H1 (cell line): ENCODE measurements around the gene DOCK9. TPM values are rescaled to one million over a fixed set of nuclear protein-coding genes. Genes with fewer than 3 reads are reported as not detected.

Experiments used
- CTCF ChIA-PET: fragments of 300-600 bp; sonication (Branson Sonifier 250); formaldehyde crosslinking; loops from one replicate; lab custom pipeline; 2021; ENCODE audit not compliant: partially characterized antibody; lab: Charles Lee
- POLR2A ChIA-PET: fragments of 300-600 bp; sonication (Branson Sonifier 250); formaldehyde crosslinking; loops from one replicate; lab custom pipeline; 2021; ENCODE audit warnings: inconsistent platforms; ENCODE audit not compliant: partially characterized antibody; lab: Charles Lee
- DNase-seq, 2 experiments: peaks; one replicate each; pipeline versions ENCODE4 v3.0.0 to v3.0.0-alpha.2; 2010 to 2022; ENCODE audit warnings: low spot score in 2 of 2, low read depth in 1 of 2, mixed read lengths in 1 of 2
- FAIRE-seq: peaks from 2 replicates; lab custom pipeline; 2011; peaks lifted over from hg19 to GRCh38; lab: Jason Lieb, UNC
- H2AFZ ChIP-seq: 2 replicates; pipeline ENCODE4 v1.8.1; 2012; ENCODE audit warnings: low read length, inconsistent platforms
- H2AK5ac ChIP-seq: 2 replicates; pipeline ENCODE4 v1.6.1; 2013; ENCODE audit warnings: low read depth, low read length
- H2BK120ac ChIP-seq: replicated peaks from 2 replicates; pipeline ENCODE3; 2013; ENCODE audit warnings: low read depth, low read length, inconsistent platforms
- H2BK12ac ChIP-seq: 2 replicates; pipeline ENCODE4 v1.6.1; 2013; ENCODE audit warnings: low read depth, low read length
- H2BK15ac ChIP-seq: 2 replicates; pipeline ENCODE4 v1.6.1; 2013; ENCODE audit warnings: low read length
- H2BK20ac ChIP-seq: 2 replicates; pipeline ENCODE4 v1.6.1; 2013; ENCODE audit warnings: low read length
- H2BK5ac ChIP-seq: 2 replicates; pipeline ENCODE4 v1.6.1; 2013; ENCODE audit warnings: low read depth, low read length
- H3K14ac ChIP-seq: 2 replicates; pipeline ENCODE4 v1.6.1; 2013; ENCODE audit warnings: inconsistent platforms; ENCODE audit not compliant: insufficient read length
- H3K18ac ChIP-seq: 2 replicates; pipeline ENCODE4 v1.6.1; 2013; ENCODE audit warnings: low read length; ENCODE audit errors: extremely low read depth
- H3K23ac ChIP-seq: 2 replicates; pipeline ENCODE4 v1.6.1; 2013; ENCODE audit warnings: inconsistent platforms; ENCODE audit not compliant: insufficient read length
- H3K23me2 ChIP-seq: 2 replicates; pipeline ENCODE4 v1.6.1; 2013; ENCODE audit warnings: low read depth, low read length
- H3K27ac ChIP-seq: 2 replicates; pipeline ENCODE4 v1.6.1; 2011; ENCODE audit warnings: low read depth, low read length, inconsistent platforms
- H3K27me3 ChIP-seq, 4 experiments: replicated peaks in 1 of 4; 1 replicate in 1 of 4; 2 replicates in 3 of 4; pipeline versions ENCODE4 v1.6.1 to v1.8.1; 2011 to 2013; ENCODE audit warnings: low read length in 3 of 4, mild to moderate bottlenecking in 3 of 4, inconsistent platforms in 2 of 4, mixed read lengths in 2 of 4, moderate library complexity in 1 of 4; ENCODE audit not compliant: control insufficient read depth in 3 of 4, insufficient read depth in 3 of 4; ENCODE audit errors: extremely low read depth in 1 of 4
- H3K36me3 ChIP-seq, 4 experiments: 2 replicates each; pipeline versions ENCODE4 v1.6.1 to v1.8.1; 2011 to 2013; ENCODE audit warnings: mild to moderate bottlenecking in 4 of 4, low read length in 3 of 4, moderate library complexity in 2 of 4, control low read depth in 1 of 4, inconsistent platforms in 1 of 4; ENCODE audit not compliant: insufficient read depth in 4 of 4, control insufficient read depth in 2 of 4
- H3K4ac ChIP-seq: replicated peaks from 2 replicates; pipeline ENCODE3; 2013; ENCODE audit warnings: low read length, low read depth, mixed read lengths, inconsistent platforms; ENCODE audit not compliant: insufficient read length
- H3K4me1 ChIP-seq, 4 experiments: replicated peaks in 1 of 4; 1 replicate in 1 of 4; 2 replicates in 3 of 4; pipeline versions ENCODE4 v1.6.1 to v1.8.1; 2011 to 2013; ENCODE audit warnings: low read length in 3 of 4, inconsistent platforms in 2 of 4, mixed read lengths in 1 of 4; ENCODE audit not compliant: insufficient read depth in 4 of 4, control insufficient read depth in 3 of 4
- H3K4me2 ChIP-seq, 2 experiments: 2 replicates each; pipeline versions ENCODE4 v1.6.1 to v1.8.1; 2011 to 2013; ENCODE audit warnings: low read depth in 2 of 2, low read length in 2 of 2, control low read depth in 1 of 2, inconsistent platforms in 1 of 2, mild to moderate bottlenecking in 1 of 2; ENCODE audit not compliant: insufficient read depth in 1 of 2
- H3K4me3 ChIP-seq, 4 experiments: fragments of 200-600, 300-600 bp in 1 of 4; sonication (generic), shearing (Covaris generic), sonication (Bioruptor Twin) in 1 of 4; 2 replicates each; pipeline versions ENCODE4 v1.5.1 to v1.8.1; 2011 to 2016; ENCODE audit warnings: low read length in 4 of 4, low read depth in 3 of 4, control low read depth in 2 of 4, inconsistent platforms in 2 of 4, mild to moderate bottlenecking in 2 of 4, mixed read lengths in 1 of 4, moderate library complexity in 1 of 4; ENCODE audit not compliant: insufficient read depth in 2 of 4; ENCODE audit errors: extremely low read depth in 1 of 4
- H3K56ac ChIP-seq: replicated peaks from 2 replicates; pipeline ENCODE3; 2013; ENCODE audit warnings: low read depth, mild to moderate bottlenecking, mixed read lengths, low read length, inconsistent platforms; ENCODE audit not compliant: insufficient read length
- H3K79me1 ChIP-seq: 2 replicates; pipeline ENCODE4 v1.6.1; 2013; ENCODE audit warnings: low read depth, low read length, control low read depth
- H3K79me2 ChIP-seq, 2 experiments: 2 replicates each; pipeline versions ENCODE4 v1.6.1 to v1.8.1; 2012 to 2013; ENCODE audit warnings: low read length in 2 of 2, mild to moderate bottlenecking in 2 of 2, inconsistent platforms in 1 of 2; ENCODE audit not compliant: insufficient read depth in 2 of 2, control insufficient read depth in 1 of 2
- H3K9ac ChIP-seq, 4 experiments: replicated peaks in 1 of 4; 1 replicate in 1 of 4; 2 replicates in 3 of 4; pipeline versions ENCODE4 v1.6.1 to v1.8.1; 2011 to 2013; ENCODE audit warnings: low read depth in 3 of 4, low read length in 3 of 4, control low read depth in 2 of 4, mild to moderate bottlenecking in 2 of 4, moderate library complexity in 2 of 4, inconsistent platforms in 1 of 4; ENCODE audit errors: extremely low read depth in 1 of 4
- H3K9me3 ChIP-seq, 2 experiments: 2 replicates each; pipeline versions ENCODE4 v1.6.1 to v1.8.1; 2012 to 2013; ENCODE audit warnings: mild to moderate bottlenecking in 2 of 2, moderate library complexity in 2 of 2, control low read depth in 1 of 2, inconsistent platforms in 1 of 2, low read depth in 1 of 2, low read length in 1 of 2, mixed read lengths in 1 of 2; ENCODE audit not compliant: insufficient read depth in 2 of 2
- H4K20me1 ChIP-seq, 2 experiments: replicated peaks in 1 of 2; 2 replicates each; pipeline versions ENCODE3 to v1.8.1; 2011 to 2013; ENCODE audit warnings: inconsistent platforms in 2 of 2, low read length in 2 of 2, mild to moderate bottlenecking in 1 of 2; ENCODE audit not compliant: insufficient read depth in 2 of 2, control insufficient read depth in 1 of 2
- H4K5ac ChIP-seq: 2 replicates; pipeline ENCODE4 v1.6.1; 2013; ENCODE audit warnings: low read length, low read depth, mixed read lengths, inconsistent platforms; ENCODE audit not compliant: insufficient read length
- H4K8ac ChIP-seq: 2 replicates; pipeline ENCODE4 v1.8.0; 2013; ENCODE audit warnings: mild to moderate bottlenecking, moderate library complexity, low read length, inconsistent platforms; ENCODE audit not compliant: insufficient read depth; ENCODE audit errors: extremely low read depth
- H4K91ac ChIP-seq: replicated peaks from 2 replicates; pipeline ENCODE3; 2013; ENCODE audit warnings: low read length, mixed read lengths, inconsistent platforms; ENCODE audit not compliant: insufficient read length
- NANOG ChIP-seq: IDR thresholded peaks from 2 replicates; pipeline ENCODE4 v1.6.1; 2011; ENCODE audit warnings: low read length, low read depth, mild to moderate bottlenecking, inconsistent platforms; ENCODE audit not compliant: insufficient read depth, poor library complexity, severe bottlenecking
- TCF12 ChIP-seq: IDR thresholded peaks from 2 replicates; pipeline ENCODE4 v1.6.1; 2011; ENCODE audit warnings: low read depth, mild to moderate bottlenecking, low read length
- whole genome bisulfite sequencing, 2 experiments: shearing (Covaris generic) in 1 of 2; methylation state at CpG; one replicate each; pipeline versions ENCODE4 v1.1.6 to v1.1.7; 2013 to 2015; ENCODE audit warnings: low lambda C conversion rate in 2 of 2, mixed read lengths in 2 of 2, inconsistent platforms in 1 of 2, low coverage in 1 of 2, missing lambda C conversion rate in 1 of 2; ENCODE audit not compliant: insufficient replicate concordance in 2 of 2, insufficient coverage in 1 of 2, insufficient read length in 1 of 2; ENCODE audit errors: extremely low coverage in 1 of 2, missing lambda C conversion rate in 1 of 2; 5-methylcytosine and 5-hydroxymethylcytosine counted together
- polyA plus RNA-seq, 7 experiments: library from polyadenylated mRNA; depleted of rRNA in 3 of 7; stranded (reverse) in 5 of 7; unstranded in 2 of 7; fragments of >200 nt in 5 of 7; fragments of 200-250 nt in 2 of 7; gene quantifications; 1 replicate in 5 of 7; 2 replicates in 1 of 7; 4 replicates in 1 of 7; pipeline versions ENCODE4 v1.2.1 to v1.2.3, GENCODE V29; 2011 to 2013; ENCODE audit warnings: missing spikeins in 2 of 7, mixed read lengths in 2 of 7
- total RNA-seq: library from RNA; stranded (reverse); fragmentation: NEBNext Ultra II Directional; extraction: Animal tissue kit (Norgen Biotek cat#: 25700); gene quantifications from 2 replicates; pipeline ENCODE4 v1.2.1, GENCODE V29; 2021
- TF ChIP-seq, protein P1 (sequence below): IDR thresholded peaks from 2 replicates; pipeline ENCODE4 v1.6.1; 2011; ENCODE audit warnings: low read depth, mild to moderate bottlenecking, low read length; ENCODE audit not compliant: insufficient read depth

DOCK9 gene
- total and polyA plus RNA-seq, 2 of the 8 experiments (the other 6 are each of a cell fraction or from before 2014, with no cell fraction given): 21.6 to 31.5 TPM

DNA sequence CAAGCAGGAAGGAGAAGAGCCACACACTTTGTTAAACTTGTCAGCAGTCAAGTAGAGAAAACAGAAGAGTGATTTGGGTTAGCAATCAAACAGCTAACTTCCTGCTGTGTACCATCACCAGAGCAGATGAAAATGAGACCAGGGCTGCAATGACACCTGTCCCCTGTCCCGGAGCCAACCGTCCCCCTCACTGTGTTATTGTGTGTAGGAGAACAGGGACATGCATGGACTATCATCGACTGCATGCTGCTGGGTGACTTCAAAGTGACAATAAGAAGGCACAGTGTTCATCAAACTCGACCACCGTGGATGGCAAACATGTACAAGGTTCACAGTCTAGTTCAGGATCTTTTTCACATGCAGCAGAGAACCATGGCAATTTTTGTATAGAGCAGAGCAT lies 131.3 kb downstream of the DOCK9 start:
- H3K23me2 ChIP-seq: no peaks in the 10 kb centered on the region
- FAIRE-seq (no peak), DNase-seq (no peak)
- ChIA-PET POLR2A (no interaction called here), CTCF (interaction anchor here (1.2 kb wide), 1 partner anchor 175 kb away, joined by 3 read pairs; no protein-coding TSS in a partner anchor)
- H2BK12ac ChIP-seq: no peak overlapping the region
- no peak overlapping the region for H3K56ac ChIP-seq
- H4K20me1 ChIP-seq: no peaks in the 10 kb centered on the region
- WGBS, 2 experiments: 95% methylated on average over 5 of the region's 5 CpGs; no CpG with 5 or more reads in 1 of the 2 experiments
- H4K91ac ChIP-seq: no peak overlapping the region
- no peaks in the 10 kb centered on the region for H3K36me3 ChIP-seq
- no peaks in the 10 kb centered on the region for H3K27me3 ChIP-seq
- H3K9ac ChIP-seq: no peak overlapping the region
- TF ChIP-seq TCF12 (no peak), NANOG (no peak)
- TF ChIP-seq, protein P1, sequence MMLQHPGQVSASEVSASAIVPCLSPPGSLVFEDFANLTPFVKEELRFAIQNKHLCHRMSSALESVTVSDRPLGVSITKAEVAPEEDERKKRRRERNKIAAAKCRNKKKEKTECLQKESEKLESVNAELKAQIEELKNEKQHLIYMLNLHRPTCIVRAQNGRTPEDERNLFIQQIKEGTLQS: no peak
- no peak overlapping the region for H2BK20ac ChIP-seq
- H4K8ac ChIP-seq: no peak overlapping the region
- H3K27ac ChIP-seq: no peak overlapping the region
- no peak overlapping the region for H3K4me3 ChIP-seq
- no peaks in the 10 kb centered on the region for H3K79me2 ChIP-seq
- H3K79me1 ChIP-seq: no peaks in the 10 kb centered on the region
- no peak overlapping the region for H3K23ac ChIP-seq
- H3K9me3 ChIP-seq: no peaks in the 10 kb centered on the region
- no peak overlapping the region for H3K4me2 ChIP-seq
- H2BK120ac ChIP-seq: no peak overlapping the region
- H3K18ac ChIP-seq: no peak overlapping the region
- H2AK5ac ChIP-seq: no peak overlapping the region
- no peak overlapping the region for H3K14ac ChIP-seq
- H2BK15ac ChIP-seq: no peak overlapping the region
- no peak overlapping the region for H2BK5ac ChIP-seq
- H4K5ac ChIP-seq: no peak overlapping the region
- no peaks in the 10 kb centered on the region for H3K4me1 ChIP-seq
- H3K4ac ChIP-seq: no peak overlapping the region
- H2AFZ ChIP-seq: no peak overlapping the region
